GM18861 (cell line): Measurements from ENCODE around the gene HOXD11.

Experiments used
- ATAC-seq: cut with Tn5 transposase; IDR thresholded peaks from one replicate; pipeline ENCODE4 v1.9.1; 2021; ENCODE audit not compliant: unreplicated experiment

HOXD11 gene

DNA sequence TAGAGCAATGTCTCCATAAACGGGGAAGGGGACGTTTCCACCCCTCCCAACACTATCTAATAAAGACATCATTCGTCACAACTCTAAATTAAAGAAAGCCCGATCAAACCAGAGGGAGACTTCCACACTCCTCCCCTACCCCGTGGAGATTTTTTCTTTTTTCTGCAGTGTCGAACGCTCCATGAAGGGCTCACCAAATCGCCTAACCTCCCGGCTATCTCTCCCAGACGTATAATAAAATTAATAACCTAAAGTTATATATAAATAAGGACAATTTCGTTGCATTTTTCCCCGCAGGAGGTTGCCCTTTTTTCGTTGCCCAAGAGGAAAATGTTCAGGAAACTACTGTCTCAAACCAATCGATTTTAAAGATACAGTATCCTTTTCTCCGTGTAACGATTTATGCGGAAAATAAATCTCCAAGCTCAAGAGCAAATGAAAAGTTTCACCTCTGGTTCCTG, 25.7 kb upstream of the HOXD11 start:
- ATAC-seq, result no peak

DNA sequence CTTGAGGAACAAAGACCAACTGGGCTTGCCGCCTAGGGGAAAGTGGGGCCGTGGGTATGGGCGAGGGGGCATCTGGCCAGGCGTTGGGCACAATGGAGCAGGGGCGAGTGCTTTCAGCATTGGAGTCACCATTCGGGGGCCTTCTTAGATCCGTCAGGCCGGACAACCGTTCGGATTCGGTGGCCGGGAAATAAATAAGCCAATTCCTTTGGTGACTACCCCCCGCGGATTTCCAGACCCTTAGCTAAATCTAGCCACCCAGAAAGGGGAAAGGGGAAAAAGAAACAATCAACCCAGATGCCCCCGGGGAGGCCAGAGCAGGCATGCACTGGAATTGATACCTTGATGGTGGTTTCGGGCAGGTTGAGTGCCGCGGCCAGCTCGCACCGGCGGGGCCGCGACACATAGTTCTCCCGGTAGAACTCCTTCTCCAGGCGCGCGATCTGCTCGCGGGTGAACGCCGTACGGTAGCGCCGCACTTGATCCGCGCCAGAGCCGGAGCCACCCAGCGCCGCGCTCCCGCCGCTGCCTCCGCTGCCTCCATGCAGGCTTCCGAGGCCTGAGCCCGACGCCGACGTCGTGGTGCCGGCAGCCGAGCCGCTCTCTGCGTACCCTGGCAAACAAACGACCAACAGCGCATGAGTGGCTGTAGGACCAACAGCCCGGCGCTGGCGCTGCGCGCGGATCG, 25.1 kb upstream of the HOXD11 start:
- no peak for ATAC-seq

DNA sequence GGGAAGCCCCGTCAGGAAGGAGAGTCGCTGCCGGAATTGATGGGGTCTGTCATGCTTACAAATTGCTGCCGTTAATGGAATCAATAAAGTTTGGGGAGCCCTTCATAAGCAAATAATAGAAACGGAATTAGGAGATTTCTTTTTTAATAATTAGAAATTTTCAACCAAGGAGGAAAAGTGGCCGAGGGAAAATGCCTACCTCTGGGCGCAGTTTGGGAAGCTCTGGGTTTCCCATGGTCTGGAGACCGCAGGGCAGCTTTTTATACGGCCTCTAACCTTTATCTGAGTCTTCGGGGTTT, 24.6 kb upstream of the HOXD11 start:
- ATAC-seq, result no peak

DNA sequence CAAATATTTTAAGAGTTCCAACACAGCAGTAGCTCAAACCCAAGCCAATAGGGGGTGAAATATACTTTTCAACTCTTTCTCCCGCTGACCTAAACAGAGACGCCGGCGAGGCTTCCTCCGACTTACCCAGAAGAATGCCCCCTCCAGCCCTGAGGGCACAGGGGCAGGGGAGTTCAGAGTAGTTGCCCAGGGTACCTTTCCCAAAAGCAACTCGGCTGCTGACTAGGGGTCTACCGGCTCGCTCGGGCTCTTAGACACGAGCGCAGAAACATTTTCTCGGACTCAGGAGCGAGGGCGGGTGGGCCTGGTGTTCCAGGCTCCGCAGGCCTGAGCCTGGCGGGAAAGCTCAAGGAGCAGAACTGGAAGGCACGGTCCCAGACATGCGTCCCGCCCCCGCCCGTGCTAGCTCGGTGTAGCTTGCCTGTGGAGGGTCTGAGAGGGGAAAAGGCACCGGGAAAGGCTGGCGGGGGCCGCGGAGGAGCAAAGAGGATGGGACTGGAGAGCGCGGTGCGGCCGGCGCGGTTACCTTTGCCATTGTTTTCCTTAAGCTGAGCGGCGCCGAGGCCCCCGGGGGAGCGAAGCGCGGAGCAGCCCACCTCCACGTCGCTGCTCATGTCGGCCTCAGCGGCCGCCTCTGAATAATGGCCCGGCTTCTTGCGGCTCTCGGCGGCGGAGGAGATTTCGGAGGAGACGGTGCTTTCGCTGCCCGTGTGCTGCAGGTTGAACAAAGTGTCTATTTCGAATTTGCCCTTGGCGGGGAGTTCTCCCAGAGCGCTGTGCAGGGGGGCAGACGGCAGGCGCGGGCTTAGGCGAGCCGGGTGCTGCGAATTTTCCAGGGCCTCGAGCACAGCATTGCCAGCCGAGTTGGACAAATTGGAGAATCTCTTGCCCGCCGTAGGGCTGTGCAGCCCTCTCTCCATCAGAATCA, 24.0 kb upstream of the HOXD11 start:
- no peak for ATAC-seq

DNA sequence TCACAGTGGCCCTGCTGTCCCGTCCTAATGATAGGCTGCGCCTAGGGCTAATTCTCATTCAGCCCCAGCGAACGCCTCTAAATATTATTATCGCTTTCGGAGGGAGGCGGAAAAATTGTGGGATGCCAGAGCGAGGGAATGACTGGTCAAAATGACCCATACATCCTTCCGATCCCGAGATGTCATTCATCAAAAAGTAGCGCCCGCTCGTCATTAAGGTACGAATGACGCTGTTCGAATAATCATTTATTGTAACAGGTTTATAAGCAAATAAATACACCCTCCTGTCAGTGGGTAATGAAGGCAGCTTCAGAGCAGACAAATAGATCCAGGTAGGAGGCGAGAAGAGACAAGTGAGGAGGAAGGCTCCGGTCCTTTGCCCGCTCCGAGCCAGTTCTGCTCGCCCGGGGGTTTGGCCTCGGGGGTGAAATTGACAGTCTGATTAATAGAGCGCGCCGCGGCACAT, 23.3 kb upstream of the HOXD11 start, which contains the start of gene EVX2:
Gene EVX2, minus strand, starts transcription at position 167 of the 466 bp plus-strand sequence. CDS start 186 bp downstream, outside the sequence.
- no peak for ATAC-seq

DNA sequence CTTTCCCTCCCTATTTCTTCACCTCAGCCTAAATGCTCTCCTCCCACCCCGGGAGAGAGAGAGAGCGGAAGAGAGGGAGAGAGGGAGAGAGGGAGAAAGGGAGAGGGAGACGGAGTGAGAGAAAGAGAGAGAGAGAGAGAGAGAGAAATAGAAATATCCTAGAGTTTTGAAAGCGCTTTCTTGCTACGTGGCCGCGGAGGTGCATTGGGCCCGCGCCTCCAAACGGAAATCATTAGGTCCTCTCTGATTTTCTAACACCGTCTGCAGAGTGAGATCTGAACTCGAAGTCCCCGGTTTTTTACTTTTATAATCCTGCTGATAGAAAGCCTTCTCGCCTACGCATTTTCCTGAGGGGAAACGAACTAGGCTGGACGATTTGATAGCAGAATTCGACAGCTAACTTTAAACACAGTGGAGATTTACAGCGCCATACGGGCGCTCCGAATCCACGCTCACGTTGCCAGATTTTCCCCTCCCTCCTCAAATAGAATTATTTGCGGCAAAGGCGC, 22.4 kb upstream of the HOXD11 start:
- no peak for ATAC-seq

DNA sequence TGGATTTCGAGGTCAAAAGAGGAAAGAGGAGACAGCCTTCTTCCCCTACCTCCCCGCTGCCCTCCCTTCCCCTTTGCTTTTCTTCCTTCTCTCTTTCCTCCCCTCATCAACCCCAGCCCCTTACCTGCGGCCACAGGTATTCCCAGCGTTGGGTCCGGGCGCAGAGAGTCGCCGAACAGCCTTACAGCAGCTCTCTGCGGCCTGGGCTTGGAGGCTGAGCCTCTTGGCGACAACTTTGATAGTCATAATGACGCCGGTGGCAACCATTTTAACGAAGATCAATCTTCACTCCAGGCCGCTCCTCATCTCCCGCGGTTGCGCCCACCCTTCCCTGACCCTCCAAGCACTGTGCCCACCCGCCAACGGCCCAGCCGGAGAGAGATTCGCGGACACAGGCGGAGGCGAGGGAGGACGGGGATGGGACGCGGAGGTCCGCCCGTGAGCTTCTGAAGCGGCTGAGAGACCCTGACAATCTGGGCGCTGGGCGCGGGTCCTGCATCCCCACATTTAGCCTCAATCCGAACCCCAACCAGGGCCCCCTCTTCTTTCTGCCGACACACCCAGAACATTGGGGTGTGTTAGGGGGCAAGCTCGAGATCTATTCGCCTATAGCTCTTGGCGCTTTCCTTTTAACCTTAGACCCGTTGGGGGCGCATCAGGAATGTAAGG, 21.8 kb upstream of the HOXD11 start:
- ATAC-seq, result no peak

DNA sequence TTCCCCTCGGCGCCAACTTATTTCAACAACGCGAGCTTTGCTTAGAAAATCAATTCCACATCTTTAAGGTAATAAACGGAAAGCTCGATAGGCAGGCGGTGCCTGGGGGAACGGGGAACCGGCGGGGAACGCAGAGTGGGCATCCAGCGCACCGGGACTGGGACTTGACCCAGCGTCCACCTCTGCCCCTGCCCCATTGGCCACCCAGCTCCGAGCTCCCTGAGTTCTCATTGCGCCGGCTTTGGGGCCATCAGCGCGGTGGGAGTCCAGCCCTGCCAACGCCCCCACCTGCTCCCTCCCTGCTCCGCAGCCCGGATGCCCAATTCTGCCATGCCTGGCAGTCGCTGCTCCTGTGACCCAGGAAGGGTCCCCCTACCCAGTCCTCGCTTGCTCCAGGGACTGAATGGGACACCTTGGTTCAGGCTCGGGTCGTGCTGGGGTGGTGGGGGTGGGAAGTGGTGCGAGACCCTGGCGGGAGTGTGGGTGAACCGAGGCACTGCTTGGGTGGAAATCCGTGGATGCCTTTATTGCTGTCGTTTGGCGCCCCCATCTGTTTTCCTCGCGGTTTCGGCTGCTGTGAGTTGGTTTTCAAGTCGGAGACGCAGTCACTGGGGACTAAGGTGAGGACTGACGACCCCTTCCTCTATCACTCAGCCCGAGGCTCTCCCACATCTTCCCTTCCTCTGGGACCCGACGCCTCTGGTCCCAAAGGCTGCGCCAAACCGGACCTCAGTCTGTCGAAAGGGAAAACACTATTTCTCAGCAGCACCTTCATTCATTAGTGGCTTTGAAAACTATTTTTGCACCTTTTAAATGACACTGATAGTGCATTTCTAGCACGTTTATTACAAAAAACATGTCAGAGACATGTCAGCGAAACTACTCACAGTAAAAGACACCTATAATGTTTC, 21.0 kb upstream of the HOXD11 start:
- no peak for ATAC-seq

DNA sequence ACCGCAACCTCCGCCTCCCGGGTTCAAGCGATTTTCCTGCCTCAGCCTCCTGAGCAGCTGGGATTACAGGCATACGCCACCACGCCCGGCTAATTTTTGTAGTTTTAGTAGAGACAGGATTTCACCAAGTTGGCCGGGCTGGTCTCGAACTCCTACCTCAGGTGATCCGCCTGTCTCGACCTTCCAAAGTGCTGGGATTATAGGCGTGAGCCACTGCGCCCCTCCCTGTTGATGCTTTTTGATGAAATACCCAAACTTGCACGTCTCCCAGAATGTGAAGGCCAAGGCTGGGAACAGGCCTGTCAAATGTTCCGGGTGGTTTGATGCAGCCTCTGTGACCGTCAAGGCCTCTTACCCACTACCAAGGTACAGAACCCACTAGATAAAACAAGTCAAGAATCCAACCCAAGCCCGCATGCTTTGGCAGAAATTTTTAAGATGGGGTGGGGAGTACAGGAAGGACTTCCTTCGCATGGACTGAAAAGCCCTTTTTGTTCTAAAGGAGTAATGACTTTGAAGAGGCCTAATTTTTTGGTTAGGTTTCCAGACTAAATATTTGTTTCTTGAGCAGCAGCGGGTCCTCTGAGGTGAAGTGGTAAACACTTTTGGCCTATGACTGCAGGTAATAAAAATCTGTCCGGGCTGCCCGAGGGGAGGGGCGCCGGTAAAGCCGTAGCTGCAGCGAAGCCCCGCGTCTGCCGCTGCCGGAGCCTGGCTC, 19.6 kb upstream of the HOXD11 start:
- no peak for ATAC-seq

DNA sequence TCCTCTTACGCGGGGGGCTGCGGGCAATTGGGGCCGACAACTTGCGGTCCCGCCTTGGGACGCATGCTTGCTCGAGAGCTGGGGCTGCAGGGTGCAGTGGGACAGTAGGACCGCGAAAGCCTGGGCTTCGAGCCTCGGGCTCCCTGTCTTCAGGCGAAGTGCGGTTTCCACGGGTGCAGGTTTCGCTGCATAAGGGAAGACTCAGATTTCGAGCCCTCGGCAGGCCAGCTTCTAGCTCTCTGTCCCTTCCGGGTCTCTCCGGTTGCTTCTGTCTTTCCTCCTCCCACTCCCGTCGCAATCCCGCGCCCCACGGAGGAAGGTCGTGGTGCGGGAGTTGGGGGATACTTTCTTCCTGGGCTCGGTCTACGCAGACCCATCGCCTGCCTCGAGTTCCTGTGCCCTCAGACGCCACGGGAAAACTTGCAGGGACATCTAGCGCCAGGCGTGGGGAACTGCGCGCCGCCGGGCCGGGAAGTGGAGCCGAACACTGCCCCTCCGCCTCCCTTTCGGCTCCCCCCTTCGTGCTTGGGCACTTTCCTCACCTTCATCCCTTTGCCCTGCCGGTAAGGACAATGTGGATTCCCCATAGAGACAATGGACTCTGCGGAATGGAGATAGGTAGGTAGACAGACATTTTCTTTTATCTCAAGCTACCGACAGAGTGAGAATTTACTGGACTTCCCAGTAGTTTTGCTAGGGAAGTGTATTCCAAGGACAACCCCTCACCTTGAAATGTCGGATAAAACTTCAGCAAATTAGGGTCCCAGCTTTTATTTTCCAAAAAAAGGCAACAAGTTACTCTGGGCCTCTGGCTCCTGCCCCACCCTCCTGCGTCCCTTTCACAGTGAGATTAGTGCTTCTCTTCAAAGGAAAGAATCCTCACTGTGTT, 18.8 kb upstream of the HOXD11 start:
- no peak for ATAC-seq

DNA sequence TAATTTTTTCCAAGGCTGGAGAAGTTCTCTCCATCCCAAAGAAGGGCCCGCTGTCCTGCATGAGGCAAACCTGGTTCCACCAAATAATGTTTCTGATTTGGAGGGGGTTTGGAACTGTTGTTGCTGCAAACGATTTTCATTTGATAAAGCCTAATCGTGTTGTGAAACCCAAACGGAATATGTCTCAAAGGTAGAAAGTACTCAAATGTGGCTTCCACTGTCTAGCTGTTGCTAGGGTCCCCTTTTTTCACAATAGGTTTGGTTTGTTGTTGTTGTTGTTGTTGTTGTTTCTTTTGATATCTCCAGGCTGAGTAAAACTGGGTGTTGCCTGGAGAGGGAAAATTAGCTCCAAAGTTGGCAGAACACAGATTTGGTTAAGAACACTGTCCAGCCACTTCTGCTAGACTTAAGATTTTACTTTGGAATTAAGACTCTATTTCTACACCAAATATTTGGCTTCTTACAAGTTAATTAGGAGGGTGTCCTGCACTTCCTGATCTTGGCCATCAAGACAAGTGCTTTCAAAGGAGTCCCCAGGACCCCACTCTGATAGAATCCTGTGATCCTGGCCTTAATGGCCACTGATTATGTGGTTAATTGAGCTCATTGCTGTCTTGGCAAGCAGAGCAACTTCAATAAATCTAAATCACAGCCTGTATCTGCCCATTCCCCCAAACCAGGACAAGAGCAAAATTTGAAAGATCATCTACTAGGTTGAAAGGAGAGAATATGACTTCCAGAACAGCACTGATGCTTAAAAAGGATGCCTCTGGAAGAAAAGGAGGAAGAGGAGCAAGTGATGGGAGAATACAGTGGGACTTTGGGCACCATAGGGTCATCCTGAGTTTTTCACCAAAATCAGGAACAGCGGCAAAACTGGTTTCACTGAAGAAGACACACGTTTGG, 17.9 kb upstream of the HOXD11 start:
- no peak for ATAC-seq

DNA sequence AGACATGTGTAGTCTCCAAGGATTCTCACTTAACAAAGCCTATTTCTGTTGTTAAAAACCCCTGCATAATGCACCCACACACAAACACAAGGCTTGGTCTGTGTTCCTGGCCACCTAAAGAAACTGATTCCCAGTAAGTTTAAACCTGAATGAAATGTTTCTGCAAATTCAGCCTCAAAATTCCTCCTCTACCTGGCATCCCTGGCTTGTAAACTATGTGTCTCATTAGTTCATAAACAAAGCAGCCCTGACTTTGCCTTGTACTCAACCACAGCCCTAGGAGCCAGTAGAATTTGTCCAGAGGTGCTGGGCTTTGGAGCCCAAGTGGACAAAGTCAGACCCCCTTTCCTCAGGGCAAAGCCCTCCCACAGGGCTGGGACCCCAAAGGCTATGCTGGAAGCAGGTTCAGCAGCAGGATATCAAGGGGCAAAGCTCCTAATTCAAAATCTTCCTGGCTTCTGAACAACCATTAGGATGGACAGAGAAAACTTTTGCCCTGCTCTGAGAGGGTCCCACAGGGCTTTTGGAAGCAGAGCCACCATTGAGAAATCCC, 17.2 kb upstream of the HOXD11 start:
- no peak for ATAC-seq

DNA sequence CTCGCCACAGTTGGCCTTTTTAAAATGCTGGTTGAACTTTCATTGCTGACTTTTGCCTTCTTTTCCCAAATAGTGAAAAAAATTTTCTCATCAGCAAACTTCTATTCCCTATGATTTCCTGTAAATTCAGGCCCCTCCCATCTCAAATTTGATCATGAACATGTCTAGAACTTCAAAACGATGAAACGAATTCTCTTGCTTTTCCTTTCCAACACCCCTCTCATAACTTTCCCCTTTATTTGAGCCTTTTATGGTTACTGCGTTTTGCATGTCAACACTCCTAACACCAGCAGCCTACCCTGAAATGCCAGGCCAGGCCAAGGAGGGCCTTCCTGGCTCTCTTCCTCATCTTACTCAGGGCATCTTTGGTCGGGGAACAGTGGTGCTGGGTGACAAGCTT, 16.2 kb upstream of the HOXD11 start:
- no peak for ATAC-seq

DNA sequence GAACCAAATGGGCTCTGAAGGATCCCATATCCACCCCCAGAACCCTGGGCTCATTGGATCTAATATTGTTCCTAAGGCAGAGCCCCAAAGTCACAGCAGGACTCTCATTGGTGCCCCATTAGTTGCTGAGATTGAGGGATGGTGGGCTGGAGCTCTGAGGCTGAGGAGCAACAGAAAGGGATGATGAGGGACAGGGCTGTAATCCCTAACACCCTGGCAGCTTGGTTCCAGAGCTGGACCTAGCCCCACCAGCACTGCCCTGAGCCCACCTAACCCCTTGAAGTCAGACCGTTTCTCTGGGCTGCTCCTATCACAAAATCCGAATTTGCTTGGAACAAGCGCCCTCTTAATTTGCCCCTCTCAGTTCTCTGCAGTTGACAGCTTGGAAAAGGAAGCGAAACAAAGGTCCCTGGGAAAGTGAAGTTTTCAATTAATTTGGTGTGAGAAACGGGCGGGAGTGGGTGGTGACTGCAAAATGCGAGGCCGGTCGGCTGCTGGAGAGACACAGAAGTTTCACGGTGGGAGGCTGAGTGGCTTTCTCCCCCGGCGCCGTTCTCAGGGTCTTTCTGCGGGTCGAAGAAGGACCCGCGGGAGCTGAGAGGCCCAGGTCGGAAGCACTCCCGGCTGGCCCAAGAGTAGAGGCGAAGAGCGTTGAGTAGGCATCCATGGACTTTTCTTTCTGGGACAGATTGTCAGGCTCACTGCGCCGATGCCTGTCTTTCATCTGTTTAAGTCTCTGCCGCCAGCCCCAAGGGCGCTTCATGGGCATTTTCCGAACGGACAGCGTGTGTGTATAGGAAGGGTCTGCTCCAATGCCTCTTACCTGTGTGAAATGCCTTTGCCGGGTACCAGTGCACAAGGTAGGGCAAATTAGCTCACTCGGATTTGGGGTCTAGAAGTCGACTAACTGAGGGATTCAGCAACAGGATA, 15.5 kb upstream of the HOXD11 start:
- ATAC-seq, result no peak

DNA sequence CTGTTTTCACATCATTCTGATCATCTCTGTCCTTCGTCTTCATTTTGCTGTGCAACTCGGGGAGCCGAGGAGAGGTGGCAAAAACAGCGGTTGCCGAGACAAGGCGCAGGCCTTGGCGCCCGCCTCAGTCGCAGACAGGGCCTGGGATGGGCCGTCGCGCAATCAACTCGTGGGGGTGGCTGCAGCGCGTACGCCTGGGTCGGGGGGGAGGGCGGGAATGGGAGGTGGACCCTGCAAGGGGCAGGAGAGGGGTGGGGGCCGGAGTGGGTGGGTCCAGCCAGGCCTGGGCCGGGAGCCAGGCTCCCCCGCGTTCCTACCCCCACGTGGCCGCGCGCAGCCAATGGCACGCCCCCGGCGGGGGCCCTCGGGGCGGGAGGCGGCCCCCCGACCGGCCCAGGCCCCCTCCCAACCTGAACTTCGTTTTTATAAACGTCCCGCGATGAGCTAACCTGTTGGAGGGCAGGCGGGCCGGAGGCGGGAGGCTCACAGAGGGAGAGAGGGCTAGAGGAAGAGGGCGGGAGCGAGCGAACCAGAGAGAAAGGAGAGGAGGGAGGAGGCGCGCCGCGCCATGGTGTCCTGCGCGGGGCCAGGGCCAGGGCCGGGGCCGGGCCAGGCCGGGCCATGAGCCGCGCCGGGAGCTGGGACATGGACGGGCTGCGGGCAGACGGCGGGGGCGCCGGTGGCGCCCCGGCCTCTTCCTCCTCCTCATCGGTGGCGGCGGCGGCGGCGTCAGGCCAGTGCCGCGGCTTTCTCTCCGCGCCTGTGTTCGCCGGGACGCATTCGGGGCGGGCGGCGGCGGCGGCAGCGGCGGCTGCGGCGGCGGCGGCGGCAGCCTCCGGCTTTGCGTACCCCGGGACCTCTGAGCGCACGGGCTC, 14.6 kb upstream of the HOXD11 start, which contains the start of gene HOXD13:
Gene HOXD13, plus strand, starts transcription at position 452 of the 875 bp plus-strand sequence. Its CDS starts 170 bp downstream, at position 622.
- no peak for ATAC-seq
